ENCODE measurements around the gene TPP2.

- TF ChIP-seq, protein P1, sequence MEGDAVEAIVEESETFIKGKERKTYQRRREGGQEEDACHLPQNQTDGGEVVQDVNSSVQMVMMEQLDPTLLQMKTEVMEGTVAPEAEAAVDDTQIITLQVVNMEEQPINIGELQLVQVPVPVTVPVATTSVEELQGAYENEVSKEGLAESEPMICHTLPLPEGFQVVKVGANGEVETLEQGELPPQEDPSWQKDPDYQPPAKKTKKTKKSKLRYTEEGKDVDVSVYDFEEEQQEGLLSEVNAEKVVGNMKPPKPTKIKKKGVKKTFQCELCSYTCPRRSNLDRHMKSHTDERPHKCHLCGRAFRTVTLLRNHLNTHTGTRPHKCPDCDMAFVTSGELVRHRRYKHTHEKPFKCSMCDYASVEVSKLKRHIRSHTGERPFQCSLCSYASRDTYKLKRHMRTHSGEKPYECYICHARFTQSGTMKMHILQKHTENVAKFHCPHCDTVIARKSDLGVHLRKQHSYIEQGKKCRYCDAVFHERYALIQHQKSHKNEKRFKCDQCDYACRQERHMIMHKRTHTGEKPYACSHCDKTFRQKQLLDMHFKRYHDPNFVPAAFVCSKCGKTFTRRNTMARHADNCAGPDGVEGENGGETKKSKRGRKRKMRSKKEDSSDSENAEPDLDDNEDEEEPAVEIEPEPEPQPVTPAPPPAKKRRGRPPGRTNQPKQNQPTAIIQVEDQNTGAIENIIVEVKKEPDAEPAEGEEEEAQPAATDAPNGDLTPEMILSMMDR (IDR thresholded peaks at IDR 0.05; ENCODE audit: insufficient read depth, low read depth, low read length), result no peak
- no peak for TF ChIP-seq EZH2 (IDR thresholded peaks at IDR 0.05; ENCODE audit: insufficient read depth, low read length)
These were observed 95.7 kb downstream of the TPP2 start for GRCh38 chr13:102692491-102692826.

Data from astrocyte (in vitro differentiated cells and primary cell).